Sigmoid colon (tissue), 4 donors: ENCODE data around the gene NTHL1.

Source experiments
- EP300 ChIP-seq, 4 donors: sonication (generic); formaldehyde crosslinking; IDR thresholded peaks; one replicate each; pipeline ENCODE4 v1.6.1; 2017; ENCODE audit warnings: antibody characterized with exemption in 4 of 4
- POLR2A ChIP-seq, 2 donors: fragments of 450-650 bp; IDR thresholded peaks; one replicate each; pipeline ENCODE4 v1.6.1; 2016; ENCODE audit warnings: antibody characterized with exemption in 2 of 2, mild to moderate bottlenecking in 2 of 2, moderate library complexity in 2 of 2
- POLR2AphosphoS5 ChIP-seq, 4 donors: sonication (generic); formaldehyde crosslinking; IDR thresholded peaks; one replicate each; pipeline ENCODE4 v1.6.1; 2017; ENCODE audit warnings: antibody characterized with exemption in 4 of 4
- TF ChIP-seq, protein P1 (sequence below), 4 experiments: fragments of 450-650 bp in 3 of 4; fragments of 200-600 bp in 1 of 4; IDR thresholded peaks; one replicate each; pipeline ENCODE4 v1.5.1; 2016 to 2019; ENCODE audit warnings: antibody characterized with exemption in 4 of 4, mild to moderate bottlenecking in 3 of 4, moderate library complexity in 2 of 4

DNA sequence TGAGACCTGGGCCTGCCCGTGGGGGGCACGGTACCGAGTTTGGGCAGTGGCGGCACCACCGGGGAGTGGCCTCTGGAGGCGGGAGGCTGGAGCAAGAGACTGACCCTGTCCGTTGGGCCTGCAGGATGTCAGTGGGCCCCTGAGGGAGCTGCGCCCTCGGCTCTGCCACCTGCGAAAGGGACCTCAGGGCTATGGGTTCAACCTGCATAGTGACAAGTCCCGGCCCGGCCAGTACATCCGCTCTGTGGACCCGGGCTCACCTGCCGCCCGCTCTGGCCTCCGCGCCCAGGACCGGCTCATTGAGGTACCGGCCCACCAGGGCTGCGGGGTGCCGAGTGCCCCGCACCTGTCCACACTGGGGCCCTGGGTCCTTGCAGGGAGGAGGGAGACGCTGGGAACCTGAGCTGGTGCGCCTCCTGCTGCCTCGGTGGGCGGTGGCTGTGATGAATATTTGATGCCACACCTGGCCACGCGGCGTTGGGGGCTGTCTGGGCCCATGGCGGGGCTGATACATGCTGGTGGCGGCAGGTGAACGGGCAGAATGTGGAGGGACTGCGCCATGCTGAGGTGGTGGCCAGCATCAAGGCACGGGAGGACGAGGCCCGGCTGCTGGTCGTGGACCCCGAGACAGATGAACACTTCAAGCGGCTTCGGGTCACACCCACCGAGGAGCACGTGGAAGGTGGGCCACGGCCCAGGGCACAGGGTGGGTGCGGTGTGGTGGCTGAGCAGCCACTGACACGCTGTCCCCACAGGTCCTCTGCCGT, 11.3 kb downstream of the NTHL1 start:
- TF ChIP-seq, protein P1, sequence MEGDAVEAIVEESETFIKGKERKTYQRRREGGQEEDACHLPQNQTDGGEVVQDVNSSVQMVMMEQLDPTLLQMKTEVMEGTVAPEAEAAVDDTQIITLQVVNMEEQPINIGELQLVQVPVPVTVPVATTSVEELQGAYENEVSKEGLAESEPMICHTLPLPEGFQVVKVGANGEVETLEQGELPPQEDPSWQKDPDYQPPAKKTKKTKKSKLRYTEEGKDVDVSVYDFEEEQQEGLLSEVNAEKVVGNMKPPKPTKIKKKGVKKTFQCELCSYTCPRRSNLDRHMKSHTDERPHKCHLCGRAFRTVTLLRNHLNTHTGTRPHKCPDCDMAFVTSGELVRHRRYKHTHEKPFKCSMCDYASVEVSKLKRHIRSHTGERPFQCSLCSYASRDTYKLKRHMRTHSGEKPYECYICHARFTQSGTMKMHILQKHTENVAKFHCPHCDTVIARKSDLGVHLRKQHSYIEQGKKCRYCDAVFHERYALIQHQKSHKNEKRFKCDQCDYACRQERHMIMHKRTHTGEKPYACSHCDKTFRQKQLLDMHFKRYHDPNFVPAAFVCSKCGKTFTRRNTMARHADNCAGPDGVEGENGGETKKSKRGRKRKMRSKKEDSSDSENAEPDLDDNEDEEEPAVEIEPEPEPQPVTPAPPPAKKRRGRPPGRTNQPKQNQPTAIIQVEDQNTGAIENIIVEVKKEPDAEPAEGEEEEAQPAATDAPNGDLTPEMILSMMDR (IDR thresholded peaks at IDR 0.05) = no peak
- TF ChIP-seq EP300 (IDR thresholded peaks at IDR 0.05) = no peak
- TF ChIP-seq POLR2AphosphoS5 (IDR thresholded peaks at IDR 0.05) = no peak
- no peak for TF ChIP-seq POLR2A (IDR thresholded peaks at IDR 0.05)
